GM23338 (cell line): ENCODE data around the gene SEMA5A. TPM values are rescaled to one million over a fixed set of nuclear protein-coding genes. Genes with fewer than 3 reads are reported as not detected.

Experiments
- ATAC-seq: fragments of 200-7000 bp; cut with Tn5 transposase; 3 replicates; pipeline ENCODE4 v1.9.1; 2020
- DNase-seq: peaks from one replicate; pipeline ENCODE4 v3.0.0-alpha.2; 2015; ENCODE audit warnings: low spot score
- H2AFZ ChIP-seq: fragments of 200-600 bp; sonication (generic); 2 replicates; pipeline ENCODE4 v1.8.0; 2016; ENCODE audit warnings: antibody characterized with exemption, mild to moderate bottlenecking, moderate library complexity
- H3F3A ChIP-seq: fragments of 200-600 bp; sonication (generic); replicated peaks from 2 replicates; pipeline ENCODE4 v1.8.0; 2017; ENCODE audit warnings: antibody characterized with exemption, mixed run types, low read depth
- H3K27ac ChIP-seq: fragments of 200-600 bp; sonication (generic); 2 replicates; pipeline ENCODE4 v1.6.1; 2016; ENCODE audit warnings: low read depth
- H3K27me3 ChIP-seq: fragments of 200-600 bp; sonication (generic); 2 replicates; pipeline ENCODE4 v1.8.0; 2016; ENCODE audit warnings: mild to moderate bottlenecking, mixed run types, moderate library complexity; ENCODE audit not compliant: insufficient read depth
- H3K36me3 ChIP-seq: fragments of 200-600 bp; sonication (generic); 2 replicates; pipeline ENCODE4 v1.8.0; 2016; ENCODE audit warnings: mild to moderate bottlenecking; ENCODE audit not compliant: insufficient read depth
- H3K4me1 ChIP-seq: fragments of 200-600 bp; sonication (generic); 2 replicates; pipeline ENCODE4 v1.8.0; 2016; ENCODE audit warnings: mild to moderate bottlenecking, moderate library complexity; ENCODE audit not compliant: insufficient read depth
- H3K4me2 ChIP-seq: fragments of 200-600 bp; sonication (generic); 2 replicates; pipeline ENCODE4 v1.7.1; 2017; ENCODE audit warnings: mixed run types
- H3K4me3 ChIP-seq: fragments of 200-600 bp; sonication (generic); 2 replicates; pipeline ENCODE4 v1.6.1; 2016; ENCODE audit warnings: mixed run types
- H3K79me2 ChIP-seq: fragments of 200-600 bp; sonication (generic); replicated peaks from 2 replicates; pipeline ENCODE4 v1.8.0; 2017; ENCODE audit warnings: mild to moderate bottlenecking; ENCODE audit not compliant: insufficient read depth
- H3K9me2 ChIP-seq: fragments of 200-600 bp; sonication (generic); 2 replicates; pipeline ENCODE4 v1.8.0; 2017; ENCODE audit not compliant: insufficient read depth
- H4K20me1 ChIP-seq: fragments of 200-600 bp; sonication (generic); replicated peaks from 2 replicates; pipeline ENCODE4 v1.8.0; 2017; ENCODE audit warnings: mild to moderate bottlenecking; ENCODE audit not compliant: insufficient read depth
- H3K27ac Mint-ChIP-seq: 2 replicates; pipeline ENCODE4 v1.8.0; 2020; ENCODE audit warnings: inconsistent platforms, mild to moderate bottlenecking, moderate library complexity, mixed read lengths
- H3K27me3 Mint-ChIP-seq: 3 replicates; pipeline ENCODE4 v1.8.0; 2022; ENCODE audit warnings: low read depth, mild to moderate bottlenecking, moderate library complexity, mixed read lengths, inconsistent platforms; ENCODE audit not compliant: insufficient read depth, poor library complexity
- H3K36me3 Mint-ChIP-seq: 3 replicates; pipeline ENCODE4 v1.8.0; 2021; ENCODE audit warnings: low read depth, mild to moderate bottlenecking, inconsistent platforms, moderate library complexity, mixed read lengths
- H3K4me1 Mint-ChIP-seq: 3 replicates; pipeline ENCODE4 v1.8.0; 2020; ENCODE audit warnings: mild to moderate bottlenecking, inconsistent platforms, mixed read lengths
- H3K4me3 Mint-ChIP-seq: 3 replicates; pipeline ENCODE4 v1.8.0; 2021; ENCODE audit warnings: moderate library complexity, mild to moderate bottlenecking, inconsistent platforms, mixed read lengths
- H3K9me3 Mint-ChIP-seq: 3 replicates; pipeline ENCODE4 v1.8.0; 2020; ENCODE audit warnings: moderate library complexity, mild to moderate bottlenecking, inconsistent platforms, mixed read lengths
- CREB1 ChIP-seq: fragments of 250-450 bp; sonication (Bioruptor Pico); IDR thresholded peaks from 2 replicates; pipeline ENCODE4 v1.5.0; 2020; ENCODE audit warnings: low read depth, mild to moderate bottlenecking, moderate library complexity
- CTCF ChIP-seq, 2 experiments: fragments of 200-600 bp in 1 of 2; sonication (generic) in 1 of 2; conservative IDR thresholded peaks; 2 replicates each; pipeline versions ENCODE4 v1.5.1 to v1.6.1; 2016 to 2017; ENCODE audit warnings: antibody characterized with exemption in 2 of 2, low read depth in 2 of 2, mild to moderate bottlenecking in 2 of 2, moderate library complexity in 1 of 2
- ETS1 ChIP-seq: IDR thresholded peaks from 2 replicates; pipeline ENCODE4 v1.6.1; 2016; ENCODE audit warnings: antibody characterized with exemption
- EZH2 ChIP-seq: fragments of 200-600 bp; sonication (generic); IDR thresholded peaks from one replicate; pipeline ENCODE4 v1.8.0; 2017; ENCODE audit warnings: antibody characterized with exemption, mild to moderate bottlenecking, low read depth; ENCODE audit not compliant: unreplicated experiment
- EZH2phosphoT487 ChIP-seq: fragments of 200-600 bp; sonication (generic); IDR thresholded peaks from one replicate; pipeline ENCODE4 v1.8.1; 2018; ENCODE audit warnings: antibody characterized with exemption; ENCODE audit not compliant: unreplicated experiment
- NANOG ChIP-seq: IDR thresholded peaks from 2 replicates; pipeline ENCODE4 v1.6.1; 2016; ENCODE audit warnings: antibody characterized with exemption, borderline replicate concordance
- REST ChIP-seq: IDR thresholded peaks from one replicate; pipeline ENCODE4 v1.6.1; 2018; ENCODE audit warnings: antibody characterized with exemption; ENCODE audit not compliant: unreplicated experiment
- STAT1 ChIP-seq: IDR thresholded peaks from one replicate; pipeline ENCODE4 v1.6.1; 2016; ENCODE audit warnings: antibody characterized with exemption; ENCODE audit not compliant: unreplicated experiment
- ZNF114 ChIP-seq: fragments of 250-450 bp; sonication (Bioruptor Pico); IDR thresholded peaks from 2 replicates; pipeline ENCODE4 v1.5.0; 2020; ENCODE audit warnings: mild to moderate bottlenecking, moderate library complexity
- ZNF331 ChIP-seq: fragments of 250-450 bp; sonication (Bioruptor Pico); IDR thresholded peaks from 2 replicates; pipeline ENCODE4 v1.5.0; 2020; ENCODE audit warnings: low read depth, mild to moderate bottlenecking, moderate library complexity
- ZNF462 ChIP-seq: fragments of 250-450 bp; sonication (Bioruptor Pico); IDR thresholded peaks from 2 replicates; pipeline ENCODE4 v1.5.0; 2020; ENCODE audit warnings: mild to moderate bottlenecking, moderate library complexity
- polyA plus RNA-seq: library from polyadenylated mRNA; unstranded; fragments of >200 nt; fragmentation: Nextera tagmentation; extraction: Ambion mirVana; gene quantifications from 2 replicates; pipeline ENCODE4 v1.2.1, GENCODE V29; 2016
- total RNA-seq: library from RNA; depleted of rRNA; stranded (reverse); fragments of >200 nt; shearing (Covaris generic); gene quantifications from 2 replicates; pipeline ENCODE4 v1.2.3, GENCODE V29; 2014

The SEMA5A gene
- total and polyA plus RNA-seq, 2 experiments from 2014 or later = 2.1 to 8.1 TPM

GRCh38 chr5:9197881-9198260 is 348.0 kb downstream of the SEMA5A start (continued):
- no peak for TF ChIP-seq ZNF462 (CRISPR knock-in tag)
- no peak for TF ChIP-seq EZH2
- no peak for TF ChIP-seq ZNF331
- no peak for TF ChIP-seq CREB1 (CRISPR knock-in tag)

- H3K4me1 Mint-ChIP-seq = peaks cover 13% of the 10 kb centered on the region
- H3K4me1 ChIP-seq = peaks cover 8% of the 10 kb centered on the region; the same call in 1 of the 2 replicates
- no peaks in the 10 kb centered on the region for H3K36me3 ChIP-seq
- ATAC-seq = no peak; the same call in 2 of the 3 replicates
- no peak overlapping the region for H3K27ac Mint-ChIP-seq
- H3K4me2 ChIP-seq = no peak overlapping the region
- H2AFZ ChIP-seq = no peak overlapping the region
- no peak for DNase-seq
- H3K4me3 ChIP-seq = no peak overlapping the region
- H3K36me3 Mint-ChIP-seq = no peaks in the 10 kb centered on the region
- H3K4me3 Mint-ChIP-seq = no peak overlapping the region
- no peaks in the 10 kb centered on the region for H3K79me2 ChIP-seq
- H3K27me3 ChIP-seq = no peaks in the 10 kb centered on the region
- no peaks in the 10 kb centered on the region for H3K9me3 Mint-ChIP-seq
- H3K27me3 Mint-ChIP-seq = peaks cover 4% of the 10 kb centered on the region
- H3F3A ChIP-seq = no peaks in the 10 kb centered on the region
- no peaks in the 10 kb centered on the region for H3K9me2 ChIP-seq
- H4K20me1 ChIP-seq = no peaks in the 10 kb centered on the region
- H3K27ac ChIP-seq = no peak overlapping the region
- TF ChIP-seq EZH2phosphoT487 = no peak
- no peak for TF ChIP-seq STAT1
- no peak for TF ChIP-seq EZH2
- TF ChIP-seq ETS1 = no peak
- no peak for TF ChIP-seq ZNF331
- no peak for TF ChIP-seq ZNF114 (CRISPR knock-in tag)
- TF ChIP-seq CREB1 (CRISPR knock-in tag) = no peak
- TF ChIP-seq REST = no peak
- no peak for TF ChIP-seq CTCF (conservative IDR thresholded peaks at IDR 0.05; ENCODE audit: low read depth in 2 of 2)
- TF ChIP-seq NANOG = no peak
Observed at GRCh38 chr5:9196403-9197227, 349.3 kb downstream of the SEMA5A start.
